Stomach (tissue), 9 donors: ENCODE results near the gene PRSS38. TPM values are rescaled to one million over a fixed set of nuclear protein-coding genes. Genes with fewer than 3 reads are reported as not detected.

ENCODE experiments used
- DNase-seq, 2 donors: peaks; one replicate each; pipeline versions ENCODE4 v3.0.0 to v3.0.0-alpha.2; 2013 to 2019
- H3K27ac ChIP-seq, 5 donors: fragments of 200-600 bp in 4 of 5; sonication (generic) in 4 of 5; one replicate each; pipeline ENCODE4 v1.5.1; 2013 to 2019; ENCODE audit warnings: mild to moderate bottlenecking in 1 of 5, moderate library complexity in 1 of 5
- H3K27me3 ChIP-seq, 3 donors: fragments of 200-600 bp; sonication (generic); one replicate each; pipeline ENCODE4 v1.5.1; 2017 to 2019; ENCODE audit warnings: mixed run types in 1 of 3
- H3K36me3 ChIP-seq, 4 donors: fragments of 200-600 bp; sonication (generic); 1 replicate in 3 of 4; 2 replicates in 1 of 4; pipeline ENCODE4 v1.5.1; 2016 to 2019
- H3K4me1 ChIP-seq, 4 donors: fragments of 200-600 bp; sonication (generic); one replicate each; pipeline ENCODE4 v1.5.1; 2016 to 2019
- H3K4me3 ChIP-seq, 4 donors: fragments of 200-600 bp; sonication (generic) in 3 of 4; one replicate each; pipeline ENCODE4 v1.5.1; 2016 to 2019; ENCODE audit warnings: mild to moderate bottlenecking in 1 of 4
- H3K9me3 ChIP-seq, 4 donors: fragments of 200-600 bp; sonication (generic); one replicate each; pipeline ENCODE4 v1.5.1; 2016 to 2019
- CTCF ChIP-seq, 7 experiments: fragments of 450-650 bp in 4 of 7; fragments of 200-600 bp in 3 of 7; sonication (generic) in 3 of 7; IDR thresholded peaks; one replicate each; pipeline ENCODE4 v1.5.1; 2016 to 2019; ENCODE audit warnings: antibody characterized with exemption in 7 of 7, control low read depth in 2 of 7, mild to moderate bottlenecking in 1 of 7
- EP300 ChIP-seq: sonication (generic); formaldehyde crosslinking; IDR thresholded peaks from one replicate; pipeline ENCODE4 v1.6.1; 2017; ENCODE audit warnings: antibody characterized with exemption
- POLR2A ChIP-seq, 4 donors: fragments of 450-650 bp; IDR thresholded peaks; one replicate each; pipeline ENCODE4 v1.6.1; 2016; ENCODE audit warnings: antibody characterized with exemption in 4 of 4, control low read depth in 2 of 4, mild to moderate bottlenecking in 1 of 4, moderate library complexity in 1 of 4
- POLR2AphosphoS5 ChIP-seq, 3 donors: sonication (generic); formaldehyde crosslinking; IDR thresholded peaks; one replicate each; pipeline ENCODE4 v1.6.1; 2016; ENCODE audit warnings: antibody characterized with exemption in 3 of 3
- WGBS, 5 donors: extraction: QIAGEN DNeasy Blood & Tissue Kit in 3 of 5; methylation state at CpG; one replicate each; pipeline versions ENCODE4 v1.1.5 to v1.1.7; 2013 to 2018; 5-methylcytosine and 5-hydroxymethylcytosine counted together
- intact Hi-C: fragments of 100-400 bp; cut with DNase I; formaldehyde crosslinking; loops from one replicate; pipeline ENCODE4 v1.15.1; 2023; ENCODE audit warnings: low total_unique reads
- polyA plus RNA-seq, 3 donors: library from polyadenylated mRNA; stranded (reverse); fragments of 200-250 nt; gene quantifications; one replicate each; pipeline ENCODE4 v1.2.3, GENCODE V29; 2013
- total RNA-seq, 5 donors: library from RNA; depleted of rRNA; stranded (reverse); fragments of >200 nt; gene quantifications; one replicate each; pipeline versions ENCODE4 v1.1.0 to v1.2.3, GENCODE V29; 2014 to 2016
- donor health status: healthy with polysubstance abuse.
- donor health status: Bipolar disorder and iron deficiency.
- donor health status: healthy.

Gene PRSS38
- total and polyA plus RNA-seq, 8 donors, result not detected

DNA sequence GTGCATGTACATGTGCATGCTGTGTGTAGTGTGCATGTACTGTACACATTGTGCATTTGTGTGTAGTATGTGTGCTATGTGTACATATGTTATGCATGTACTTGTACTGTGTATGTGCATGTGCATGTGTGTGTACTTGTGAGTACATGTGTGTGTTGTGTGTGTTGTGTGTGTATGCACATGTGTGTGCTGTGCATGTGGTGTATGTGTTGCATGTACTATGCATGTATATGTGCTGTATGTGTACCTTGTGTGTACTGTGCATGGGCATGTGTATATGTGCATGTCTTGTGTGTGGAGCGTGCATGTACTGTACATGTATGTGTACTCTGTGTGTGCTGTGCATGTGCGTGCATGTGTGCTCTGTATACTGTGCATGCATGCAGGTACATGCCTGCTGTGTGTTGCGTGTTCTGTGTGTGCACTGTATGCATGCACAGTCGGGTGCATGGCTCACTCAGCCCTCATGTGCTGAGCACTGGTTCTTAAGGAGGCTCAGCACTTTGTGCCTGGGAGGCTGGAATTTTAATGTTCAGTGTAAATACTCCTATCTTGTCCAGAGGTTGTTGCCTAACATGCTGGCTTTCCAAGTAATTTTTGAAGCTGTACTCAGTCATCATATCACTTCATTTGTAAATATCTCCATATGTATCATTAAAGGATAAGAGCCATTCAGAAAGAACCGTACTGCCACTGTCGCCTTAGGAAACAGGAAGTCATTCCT is 47.9 kb upstream of the PRSS38 start:
- DNase-seq, result no peak
- H3K4me3 ChIP-seq, result no peak overlapping the region
- TF ChIP-seq POLR2AphosphoS5 (IDR thresholded peaks at IDR 0.05) (no peak), POLR2A (IDR thresholded peaks at IDR 0.05) (no peak), CTCF (IDR thresholded peaks at IDR 0.05) (no peak), EP300 (no peak)
- 83 to 92% (median 89%) methylated on average over 6 of the region's 6 CpGs for WGBS, 5 donors
- H3K36me3 ChIP-seq, result peaks cover 29 to 85% (median 79%) of the 10 kb centered on the region in 4 donors
- no peaks in the 10 kb centered on the region for H3K9me3 ChIP-seq
- intact Hi-C loops, result no loop called here
- H3K4me1 ChIP-seq, result peaks cover 7 to 39% (median 22%) of the 10 kb centered on the region in 4 donors
- no peak overlapping the region for H3K27ac ChIP-seq
- H3K27me3 ChIP-seq, result no peaks in the 10 kb centered on the region

GRCh38 chr1:227768125-227768439 is 47.4 kb upstream of the PRSS38 start:
- no peak for DNase-seq
- intact Hi-C loops, result no loop called here
- no peak overlapping the region for H3K27ac ChIP-seq
- peaks cover 29 to 88% (median 79%) of the 10 kb centered on the region in 4 donors for H3K36me3 ChIP-seq
- H3K27me3 ChIP-seq, result no peaks in the 10 kb centered on the region
- H3K4me3 ChIP-seq, result no peak overlapping the region
- H3K4me1 ChIP-seq, result peaks cover 2 to 34% (median 17%) of the 10 kb centered on the region in 4 donors
- no peak for TF ChIP-seq POLR2A (IDR thresholded peaks at IDR 0.05)
- TF ChIP-seq POLR2AphosphoS5 (IDR thresholded peaks at IDR 0.05), result no peak
- no peaks in the 10 kb centered on the region for H3K9me3 ChIP-seq
- 87 to 94% (median 91%) methylated on average over 7 of the region's 7 CpGs for WGBS, 5 donors

GRCh38 chr1:227768640-227769039 is 46.8 kb upstream of the PRSS38 start:
- 84 to 96% (median 94%) methylated on average over 6 of the region's 6 CpGs for WGBS, 5 donors
- H3K27ac ChIP-seq, result no peak overlapping the region

DNA sequence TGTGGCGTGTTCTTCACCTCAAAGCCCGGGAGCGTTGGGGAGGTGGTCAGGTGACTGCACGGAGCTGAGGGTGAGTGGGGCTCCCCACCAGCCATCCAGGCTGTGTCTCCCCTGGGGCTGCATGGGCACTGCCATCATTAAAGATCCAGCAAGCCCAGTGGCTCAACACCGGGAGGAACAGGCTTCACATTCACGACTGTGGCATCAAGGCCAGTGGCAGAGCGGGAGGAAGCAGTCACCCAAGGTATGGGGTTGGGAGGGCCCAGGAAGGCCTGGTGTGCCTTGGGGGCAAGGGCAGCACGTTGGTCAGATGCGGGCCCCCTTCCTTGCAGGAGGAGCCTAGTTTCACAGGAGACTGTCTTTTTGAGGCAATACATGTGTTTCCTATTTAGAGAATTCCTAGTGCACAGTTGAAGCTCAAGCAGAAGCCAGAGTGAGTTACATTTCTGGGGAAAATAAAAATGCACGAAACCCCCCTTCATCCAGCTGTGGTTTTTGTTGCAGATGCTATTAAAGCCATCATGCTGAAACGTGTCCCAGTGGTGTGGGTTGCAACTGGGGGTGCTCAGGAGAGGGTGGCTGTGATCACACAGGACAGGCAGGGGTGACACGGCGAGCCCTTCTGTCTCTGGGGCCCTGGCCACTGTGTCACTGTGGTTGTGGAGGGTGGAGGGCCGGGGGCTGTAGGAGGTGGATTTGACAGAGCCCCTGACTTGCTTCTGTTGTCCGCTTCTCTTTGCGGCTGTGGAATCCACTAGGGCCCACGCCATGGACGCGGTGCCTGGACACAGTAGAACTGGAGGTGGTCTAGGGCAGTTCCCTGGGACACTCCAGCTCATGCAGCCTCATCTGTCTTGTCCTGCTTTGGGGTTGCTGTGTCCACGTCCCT is 46.2 kb upstream of the PRSS38 start:
- H3K36me3 ChIP-seq, result peaks cover 29 to 87% (median 74%) of the 10 kb centered on the region in 4 donors
- WGBS, 5 donors, result 92 to 95% (median 94%) methylated on average over 18 to 20 of the region's 20 CpGs
- H3K27me3 ChIP-seq, result no peaks in the 10 kb centered on the region
- H3K27ac ChIP-seq, result no peak overlapping the region
- peaks cover 0 to 24% (median 9%) of the 10 kb centered on the region in 4 donors for H3K4me1 ChIP-seq
- no peaks in the 10 kb centered on the region for H3K9me3 ChIP-seq
- DNase-seq, result no peak
- intact Hi-C loops, result no loop called here
- H3K4me3 ChIP-seq, result no peak overlapping the region
- TF ChIP-seq POLR2A (IDR thresholded peaks at IDR 0.05), result no peak
- TF ChIP-seq EP300, result no peak
- TF ChIP-seq POLR2AphosphoS5 (IDR thresholded peaks at IDR 0.05), result no peak

More at GRCh38 chr1:227768640-227769039, 46.8 kb upstream of the PRSS38 start:
- Histone ChIP-seq H3K9me3 (no peaks in the 10 kb centered on the region), H3K36me3 (peaks cover 29 to 89% (median 78%) of the 10 kb centered on the region in 4 donors), H3K4me1 (peaks cover 0 to 29% (median 12%) of the 10 kb centered on the region in 4 donors), H3K4me3 (no peak overlapping the region), H3K27me3 (no peaks in the 10 kb centered on the region)
- no peak for TF ChIP-seq CTCF (IDR thresholded peaks at IDR 0.05)
- no peak for TF ChIP-seq EP300
- TF ChIP-seq POLR2AphosphoS5 (IDR thresholded peaks at IDR 0.05), result no peak
- no peak for TF ChIP-seq POLR2A (IDR thresholded peaks at IDR 0.05)
- no peak for DNase-seq
- intact Hi-C loops, result no loop called here

DNA sequence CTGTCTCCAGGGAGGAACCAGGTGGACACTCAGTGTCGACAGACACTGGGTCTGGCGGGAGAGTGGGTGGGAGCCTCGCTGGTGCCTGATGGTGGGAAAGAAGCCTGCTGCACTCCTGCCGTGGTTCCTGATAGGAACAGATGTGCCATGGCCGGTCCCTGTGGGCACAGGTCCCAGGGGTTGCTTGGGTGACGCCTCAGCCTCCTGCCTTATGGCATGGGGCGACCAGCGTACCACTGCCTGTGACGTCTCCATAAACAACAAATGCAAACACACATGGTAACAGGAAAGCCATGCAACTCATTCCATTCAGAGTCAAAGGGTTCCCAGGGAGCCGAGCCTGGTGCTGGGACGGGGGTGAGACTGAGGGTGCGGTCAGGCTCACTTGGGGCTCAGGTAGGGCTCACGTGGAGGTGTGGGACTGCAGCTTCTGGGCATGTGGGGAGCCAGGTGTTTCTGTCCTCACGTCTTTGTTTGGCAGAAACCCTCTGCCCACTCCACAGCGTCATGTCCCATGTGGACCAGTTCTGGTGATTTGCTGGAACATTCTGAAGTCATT is 45.5 kb upstream of the PRSS38 start:
- intact Hi-C loops, result no loop called here
- H3K36me3 ChIP-seq, result peaks cover 29 to 82% (median 71%) of the 10 kb centered on the region in 4 donors
- TF ChIP-seq EP300 (no peak), POLR2AphosphoS5 (IDR thresholded peaks at IDR 0.05) (no peak), CTCF (IDR thresholded peaks at IDR 0.05) (no peak), POLR2A (IDR thresholded peaks at IDR 0.05) (no peak)

More for the DNA sequence above, 45.5 kb upstream of the PRSS38 start:
- Histone ChIP-seq H3K27me3 (no peaks in the 10 kb centered on the region), H3K9me3 (no peaks in the 10 kb centered on the region), H3K4me1 (peaks cover 0 to 29% (median 9%) of the 10 kb centered on the region in 4 donors), H3K27ac (no peak overlapping the region), H3K4me3 (no peak overlapping the region)
- DNase-seq, result no peak
- WGBS, 5 donors, result 88 to 92% (median 91%) methylated on average over 15 of the region's 15 CpGs
